PFSK-1 (cell line): ENCODE data around the gene SPTLC1.

Source experiments
- FOXP2 ChIP-seq: optimal IDR thresholded peaks from 2 replicates; pipeline ENCODE3; 2011; ENCODE audit warnings: borderline replicate concordance, control low read depth, inconsistent platforms; ENCODE audit not compliant: insufficient read depth; ENCODE audit errors: extremely low read length, extremely low read depth
- POLR2AphosphoS5 ChIP-seq: IDR thresholded peaks from 2 replicates; pipeline ENCODE4 v1.6.1; 2012; ENCODE audit warnings: low read depth, mild to moderate bottlenecking, control low read depth, low read length, moderate library complexity
- REST ChIP-seq, 2 experiments: IDR thresholded peaks; 2 replicates each; pipeline versions ENCODE4 v1.6.1 to v1.8.0; 2011 to 2012; ENCODE audit warnings: low read depth in 2 of 2, low read length in 2 of 2, control low read depth in 1 of 2, inconsistent platforms in 1 of 2, mild to moderate bottlenecking in 1 of 2, moderate library complexity in 1 of 2; ENCODE audit not compliant: insufficient read depth in 1 of 2
- SIN3A ChIP-seq: IDR thresholded peaks from 2 replicates; pipeline ENCODE4 v1.6.1; 2012; ENCODE audit warnings: mild to moderate bottlenecking, low read length, moderate library complexity, borderline replicate concordance; ENCODE audit not compliant: insufficient read depth
- TAF1 ChIP-seq: IDR thresholded peaks from 2 replicates; pipeline ENCODE4 v1.6.1; 2012; ENCODE audit warnings: low read length, control low read depth, borderline replicate concordance; ENCODE audit not compliant: insufficient read depth

The SPTLC1 gene

GRCh38 chr9:92160786-92161185, 45.6 kb upstream of the SPTLC1 start:
- no peak for TF ChIP-seq POLR2AphosphoS5
- no peak for TF ChIP-seq SIN3A

- no peak for TF ChIP-seq REST (IDR thresholded peaks at IDR 0.05; ENCODE audit: insufficient read depth in 1 of 2, low read depth in 2 of 2, low read length in 2 of 2)
- no peak for TF ChIP-seq SIN3A
- TF ChIP-seq FOXP2 = no peak
- TF ChIP-seq POLR2AphosphoS5 = no peak
- TF ChIP-seq TAF1 = no peak
Observed at GRCh38 chr9:92159058-92159457, 43.8 kb upstream of the SPTLC1 start.

- TF ChIP-seq SIN3A (no peak), REST (IDR thresholded peaks at IDR 0.05; ENCODE audit: insufficient read depth in 1 of 2, low read depth in 2 of 2, low read length in 2 of 2) (no peak), TAF1 (no peak), FOXP2 (no peak), POLR2AphosphoS5 (no peak)
Observed at GRCh38 chr9:92158097-92158601, 42.9 kb upstream of the SPTLC1 start.

- TF ChIP-seq POLR2AphosphoS5 (no peak), FOXP2 (no peak), REST (IDR thresholded peaks at IDR 0.05; ENCODE audit: insufficient read depth in 1 of 2, low read depth in 2 of 2, low read length in 2 of 2) (no peak), SIN3A (no peak), TAF1 (no peak)
Observed at GRCh38 chr9:92155221-92155620, 40.0 kb upstream of the SPTLC1 start.

- TF ChIP-seq SIN3A (no peak), TAF1 (no peak), POLR2AphosphoS5 (no peak), REST (IDR thresholded peaks at IDR 0.05; ENCODE audit: insufficient read depth in 1 of 2, low read depth in 2 of 2, low read length in 2 of 2) (no peak), FOXP2 (no peak)
Observed at GRCh38 chr9:92151691-92152393, 36.6 kb upstream of the SPTLC1 start.
